Measurements from ENCODE around the gene GAA. TPM values are rescaled to one million over a fixed set of nuclear protein-coding genes. Genes with fewer than 3 reads are reported as not detected.

GAA gene
- total and polyA plus RNA-seq, 2 of the 8 experiments (the other 6 are each of a cell fraction or from before 2014, with no cell fraction given), result 14.8 to 30.0 TPM

GRCh38 chr17:80129006-80129565 is 27.7 kb downstream of the GAA start:
- Histone ChIP-seq H3K23me2 (ENCODE audit: low read depth, low read length) (no peaks in the 10 kb centered on the region; the same call in 1 of the 2 replicates), H3K79me2 (ENCODE audit: control insufficient read depth in 1 of 2, insufficient read depth in 2 of 2, low read length in 2 of 2) (no peaks in the 10 kb centered on the region), H3K23ac (ENCODE audit: insufficient read length) (no peak overlapping the region), H2BK20ac (ENCODE audit: low read length) (no peak overlapping the region), H3K4me3 (ENCODE audit: extremely low read depth in 1 of 4, insufficient read depth in 2 of 4, low read depth in 3 of 4, low read length in 4 of 4) (no peak overlapping the region), H4K8ac (ENCODE audit: extremely low read depth, insufficient read depth, low read length) (no peak overlapping the region), H3K79me1 (ENCODE audit: low read depth, low read length) (no peaks in the 10 kb centered on the region; the same call in 1 of the 2 replicates), H3K14ac (ENCODE audit: insufficient read length) (no peak overlapping the region), H4K20me1 (replicated peaks in 1 of 2; ENCODE audit: control insufficient read depth in 1 of 2, insufficient read depth in 2 of 2, low read length in 2 of 2) (peaks cover 0 to 4% of the 10 kb centered on the region in 2 experiments), H2BK12ac (ENCODE audit: low read depth, low read length) (no peak overlapping the region), H3K4ac (replicated peaks; ENCODE audit: insufficient read length, low read depth, low read length) (no peak overlapping the region), H2BK5ac (ENCODE audit: low read depth, low read length) (no peak overlapping the region), H3K36me3 (ENCODE audit: control insufficient read depth in 2 of 4, insufficient read depth in 4 of 4, low read length in 3 of 4) (peaks cover 10 to 15% (median 11%) of the 10 kb centered on the region in 4 experiments; a peak in 7 of 8 replicates), H2AFZ (ENCODE audit: low read length) (no peak overlapping the region), H2BK120ac (replicated peaks; ENCODE audit: low read depth, low read length) (no peak overlapping the region), H4K5ac (ENCODE audit: insufficient read length, low read depth, low read length) (no peak overlapping the region), H4K91ac (replicated peaks; ENCODE audit: insufficient read length, low read length) (no peak overlapping the region), H3K4me2 (ENCODE audit: insufficient read depth in 1 of 2, low read depth in 2 of 2, low read length in 2 of 2) (no peak overlapping the region), H3K9me3 (ENCODE audit: insufficient read depth in 2 of 2, low read depth in 1 of 2, low read length in 1 of 2) (no peaks in the 10 kb centered on the region), H2AK5ac (ENCODE audit: low read depth, low read length) (no peak overlapping the region), H2BK15ac (ENCODE audit: low read length) (no peak overlapping the region), H3K9ac (replicated peaks in 1 of 4; ENCODE audit: extremely low read depth in 1 of 4, low read depth in 3 of 4, low read length in 3 of 4) (no peak overlapping the region), H3K4me1 (replicated peaks in 1 of 4; ENCODE audit: control insufficient read depth in 3 of 4, insufficient read depth in 4 of 4, low read length in 3 of 4) (peaks cover 3 to 12% (median 7%) of the 10 kb centered on the region in 4 experiments), H3K27me3 (replicated peaks in 1 of 4; ENCODE audit: control insufficient read depth in 3 of 4, extremely low read depth in 1 of 4, insufficient read depth in 3 of 4, low read length in 3 of 4) (no peaks in the 10 kb centered on the region), H3K27ac (ENCODE audit: low read depth, low read length) (no peak overlapping the region), H3K56ac (replicated peaks; ENCODE audit: insufficient read length, low read depth, low read length) (no peak overlapping the region), H3K18ac (ENCODE audit: extremely low read depth, low read length) (no peak overlapping the region)
- ChIA-PET CTCF (ENCODE audit: partially characterized antibody) (interaction anchor here (0.9 to 3.0 kb wide), 8 partner anchors 12 to 67 kb away, joined by 3 to 13 read pairs (median 4); partner anchors contain the start of gene GAA), POLR2A (ENCODE audit: partially characterized antibody) (interaction anchor here (1.0 to 10.0 kb wide), 8 partner anchors 10 to 52 kb away, joined by 3 to 103 read pairs (median 6); partner anchors contain the start of gene GAA)
- no peak for FAIRE-seq
- 63% methylated on average over 4 of the region's 4 CpGs; no CpG with 5 or more reads in 1 of the 2 experiments for WGBS, 2 experiments (ENCODE audit: extremely low coverage in 1 of 2, insufficient coverage in 1 of 2, insufficient read length in 1 of 2, insufficient replicate concordance in 2 of 2, low coverage in 1 of 2, low lambda C conversion rate in 2 of 2, missing lambda C conversion rate in 1 of 2)
- DNase-seq (ENCODE audit: low read depth in 1 of 2, low spot score in 2 of 2), result no peak
- TF ChIP-seq KDM5A (IDR thresholded peaks at IDR 0.05; ENCODE audit: low read length), result no peak
- TF ChIP-seq RFX5 (IDR thresholded peaks at IDR 0.05; ENCODE audit: borderline replicate concordance, low read depth, low read length), result no peak
- TF ChIP-seq BACH1 (IDR thresholded peaks at IDR 0.05; ENCODE audit: low read length), result no peak
- no peak for TF ChIP-seq SP2 (IDR thresholded peaks at IDR 0.05; ENCODE audit: low read length)
- TF ChIP-seq SP1 (IDR thresholded peaks at IDR 0.05; ENCODE audit: low read depth, low read length), result no peak
